ENCODE data around the gene CADM3. TPM values are rescaled to one million over a fixed set of nuclear protein-coding genes. Genes with fewer than 3 reads are reported as not detected.

Gene CADM3
- total and polyA plus RNA-seq, 2 of the 8 experiments (the other 6 are each of a cell fraction or from before 2014, with no cell fraction given), result 8.3 to 8.5 TPM

DNA sequence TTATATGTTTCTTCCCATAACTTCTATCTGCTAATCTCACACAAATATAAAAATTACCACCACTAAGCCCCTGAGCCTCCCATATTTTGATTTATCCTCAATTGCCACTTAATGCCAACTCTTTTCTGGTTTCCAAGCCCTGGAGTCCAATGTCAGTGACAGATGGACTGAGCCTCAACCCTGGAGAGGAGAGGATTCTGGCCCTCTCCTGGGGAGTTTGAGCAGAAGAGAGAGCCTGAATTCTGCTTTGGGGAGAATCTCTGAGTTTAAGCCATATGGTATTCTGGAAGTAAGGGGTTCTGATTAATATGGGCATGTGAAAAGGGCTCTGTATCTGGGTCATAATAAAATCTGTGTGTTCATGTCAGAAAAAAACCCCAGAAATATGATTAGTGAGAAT lies 8.5 kb downstream of the CADM3 start:
- ChIA-PET POLR2A (ENCODE audit: partially characterized antibody) (no interaction called here), CTCF (ENCODE audit: partially characterized antibody) (interaction anchor here (1.0 kb wide), 1 partner anchor 33 kb away, joined by 3 read pairs; no protein-coding TSS in a partner anchor)
- H3K4me2 ChIP-seq (ENCODE audit: insufficient read depth in 1 of 2, low read depth in 2 of 2, low read length in 2 of 2), result no peak overlapping the region
- H3K9ac ChIP-seq (replicated peaks in 1 of 4; ENCODE audit: extremely low read depth in 1 of 4, low read depth in 3 of 4, low read length in 3 of 4), result no peak overlapping the region
- H2BK5ac ChIP-seq (ENCODE audit: low read depth, low read length), result no peak overlapping the region
- H4K8ac ChIP-seq (ENCODE audit: extremely low read depth, insufficient read depth, low read length), result no peak overlapping the region
- no peak overlapping the region for H2AK5ac ChIP-seq (ENCODE audit: low read depth, low read length)
- H3K4me1 ChIP-seq (replicated peaks in 1 of 4; ENCODE audit: control insufficient read depth in 3 of 4, insufficient read depth in 4 of 4, low read length in 3 of 4), result peaks cover 0 to 5% (median 2%) of the 10 kb centered on the region in 4 experiments; a peak in 2 of 7 replicates
- H2BK20ac ChIP-seq (ENCODE audit: low read length), result no peak overlapping the region
- FAIRE-seq (no peak), DNase-seq (ENCODE audit: low read depth in 1 of 2, low spot score in 2 of 2) (no peak)
- no peak overlapping the region for H2BK15ac ChIP-seq (ENCODE audit: low read length)
- no peak overlapping the region for H3K23ac ChIP-seq (ENCODE audit: insufficient read length)
- peaks cover 0 to 4% of the 10 kb centered on the region in 2 experiments; a peak in 2 of 4 replicates for H3K79me2 ChIP-seq (ENCODE audit: control insufficient read depth in 1 of 2, insufficient read depth in 2 of 2, low read length in 2 of 2)
- H3K14ac ChIP-seq (ENCODE audit: insufficient read length), result no peak overlapping the region
- H4K91ac ChIP-seq (replicated peaks; ENCODE audit: insufficient read length, low read length), result no peak overlapping the region
- no peaks in the 10 kb centered on the region for H3K79me1 ChIP-seq (ENCODE audit: low read depth, low read length)
- no peak overlapping the region for H2AFZ ChIP-seq (ENCODE audit: low read length)
- no peak overlapping the region for H3K4ac ChIP-seq (replicated peaks; ENCODE audit: insufficient read length, low read depth, low read length)
- H3K27me3 ChIP-seq (replicated peaks in 1 of 4; ENCODE audit: control insufficient read depth in 3 of 4, extremely low read depth in 1 of 4, insufficient read depth in 3 of 4, low read length in 3 of 4), result no peaks in the 10 kb centered on the region
- no peak overlapping the region for H3K4me3 ChIP-seq (ENCODE audit: extremely low read depth in 1 of 4, insufficient read depth in 2 of 4, low read depth in 3 of 4, low read length in 4 of 4)
- no peaks in the 10 kb centered on the region for H3K9me3 ChIP-seq (ENCODE audit: insufficient read depth in 2 of 2, low read depth in 1 of 2, low read length in 1 of 2)
- no peak overlapping the region for H2BK12ac ChIP-seq (ENCODE audit: low read depth, low read length)
- H3K36me3 ChIP-seq (ENCODE audit: control insufficient read depth in 2 of 4, insufficient read depth in 4 of 4, low read length in 3 of 4), result no peaks in the 10 kb centered on the region
- no peak overlapping the region for H3K18ac ChIP-seq (ENCODE audit: extremely low read depth, low read length)
- H3K27ac ChIP-seq (ENCODE audit: low read depth, low read length), result no peak overlapping the region
- peaks cover 6 to 10% of the 10 kb centered on the region in 2 experiments for H4K20me1 ChIP-seq (replicated peaks in 1 of 2; ENCODE audit: control insufficient read depth in 1 of 2, insufficient read depth in 2 of 2, low read length in 2 of 2)
- no peak for TF ChIP-seq CHD1 (IDR thresholded peaks at IDR 0.05; ENCODE audit: low read depth, low read length)
- TF ChIP-seq KDM4A (IDR thresholded peaks at IDR 0.05; ENCODE audit: low read depth, low read length, severe bottlenecking), result no peak
- TF ChIP-seq ZNF274 (IDR thresholded peaks at IDR 0.05; ENCODE audit: borderline replicate concordance, extremely low read depth, low read length), result no peak
- no peak for TF ChIP-seq EZH2 (IDR thresholded peaks at IDR 0.05; ENCODE audit: low read depth, low read length, severe bottlenecking)
- TF ChIP-seq JUND (IDR thresholded peaks at IDR 0.05; ENCODE audit: low read length), result no peak
- TF ChIP-seq, protein P1, sequence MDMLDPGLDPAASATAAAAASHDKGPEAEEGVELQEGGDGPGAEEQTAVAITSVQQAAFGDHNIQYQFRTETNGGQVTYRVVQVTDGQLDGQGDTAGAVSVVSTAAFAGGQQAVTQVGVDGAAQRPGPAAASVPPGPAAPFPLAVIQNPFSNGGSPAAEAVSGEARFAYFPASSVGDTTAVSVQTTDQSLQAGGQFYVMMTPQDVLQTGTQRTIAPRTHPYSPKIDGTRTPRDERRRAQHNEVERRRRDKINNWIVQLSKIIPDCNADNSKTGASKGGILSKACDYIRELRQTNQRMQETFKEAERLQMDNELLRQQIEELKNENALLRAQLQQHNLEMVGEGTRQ (IDR thresholded peaks at IDR 0.05; ENCODE audit: low read length), result no peak
- no peak for TF ChIP-seq SP1 (IDR thresholded peaks at IDR 0.05; ENCODE audit: low read depth, low read length)
- TF ChIP-seq POLR2AphosphoS5 (IDR thresholded peaks at IDR 0.05; ENCODE audit: low read depth, low read length), result no peak
- H3K56ac ChIP-seq (replicated peaks; ENCODE audit: insufficient read length, low read depth, low read length), result no peak overlapping the region
- H2BK120ac ChIP-seq (replicated peaks; ENCODE audit: low read depth, low read length), result no peak overlapping the region
- no peak overlapping the region for H4K5ac ChIP-seq (ENCODE audit: insufficient read length, low read depth, low read length)
- H3K23me2 ChIP-seq (ENCODE audit: low read depth, low read length), result no peaks in the 10 kb centered on the region; the same call in 1 of the 2 replicates

Data from H1 (cell line).